GM19351 (cell line): Measurements from ENCODE around the gene ZBTB43.

Source experiments
- ATAC-seq: cut with Tn5 transposase; IDR thresholded peaks from one replicate; pipeline ENCODE4 v1.9.1; 2021; ENCODE audit warnings: mild to moderate bottlenecking, moderate library complexity; ENCODE audit not compliant: unreplicated experiment

Gene ZBTB43

DNA sequence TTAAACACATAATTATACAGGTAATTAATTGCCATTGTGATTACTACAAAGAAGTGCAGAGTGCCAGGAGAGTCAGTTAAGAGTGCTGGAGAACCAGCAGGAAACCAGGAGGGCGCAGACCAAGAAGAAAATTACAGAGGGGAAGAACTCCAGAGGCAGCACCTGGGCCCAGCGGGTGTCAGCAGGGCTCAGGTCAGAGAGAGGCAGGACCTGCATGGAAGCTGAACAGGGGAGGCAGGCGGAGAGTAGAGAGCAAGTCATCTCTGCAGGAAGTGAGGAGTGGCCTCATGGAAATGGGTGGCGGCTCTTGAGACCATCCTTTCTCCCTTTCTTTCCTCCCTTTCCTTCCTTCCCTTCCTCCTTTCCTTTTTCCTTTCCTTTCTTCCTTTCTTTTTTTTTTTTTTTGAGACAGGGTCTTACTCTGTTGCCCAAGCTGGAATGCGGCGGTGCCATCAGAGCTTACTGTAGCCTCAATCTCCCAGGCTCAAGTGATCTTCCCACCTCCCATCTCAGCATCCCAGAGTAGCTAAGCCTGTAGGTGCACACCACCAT, 51.6 kb downstream of the ZBTB43 start:
- no peak for ATAC-seq

DNA sequence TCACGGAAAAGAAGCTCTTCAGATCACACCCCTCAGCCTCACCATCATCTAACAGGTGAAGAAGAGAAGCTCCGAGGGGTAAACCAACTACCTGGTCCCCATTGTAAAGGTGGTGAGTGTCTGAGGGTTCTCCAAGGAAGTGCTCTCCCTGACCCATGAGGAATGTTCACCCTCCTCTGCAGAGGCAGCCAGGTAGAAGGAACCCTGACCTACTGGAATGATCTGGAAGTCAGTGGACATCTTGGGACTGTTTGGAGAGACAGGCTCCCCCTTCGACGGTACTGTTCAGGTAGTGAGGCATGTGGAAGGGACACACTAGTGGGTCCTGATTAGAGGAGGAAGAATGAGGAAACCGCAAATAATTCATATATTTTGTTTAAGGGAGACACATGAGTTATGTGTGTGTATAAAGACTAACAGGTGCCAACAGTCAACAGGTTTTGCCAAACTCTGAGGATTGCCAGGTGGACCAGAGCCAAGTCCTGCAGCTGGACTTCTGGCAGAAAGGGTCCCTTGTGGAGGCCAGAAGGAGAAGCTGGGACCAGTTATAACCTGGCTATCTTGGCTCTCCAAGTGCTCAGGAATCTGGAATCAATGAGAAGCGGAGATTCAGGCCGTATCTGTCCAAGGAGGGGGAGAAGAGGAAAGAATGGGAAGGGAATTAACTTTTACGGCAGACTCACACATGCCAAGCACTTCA, 52.6 kb downstream of the ZBTB43 start:
- ATAC-seq: no peak

DNA sequence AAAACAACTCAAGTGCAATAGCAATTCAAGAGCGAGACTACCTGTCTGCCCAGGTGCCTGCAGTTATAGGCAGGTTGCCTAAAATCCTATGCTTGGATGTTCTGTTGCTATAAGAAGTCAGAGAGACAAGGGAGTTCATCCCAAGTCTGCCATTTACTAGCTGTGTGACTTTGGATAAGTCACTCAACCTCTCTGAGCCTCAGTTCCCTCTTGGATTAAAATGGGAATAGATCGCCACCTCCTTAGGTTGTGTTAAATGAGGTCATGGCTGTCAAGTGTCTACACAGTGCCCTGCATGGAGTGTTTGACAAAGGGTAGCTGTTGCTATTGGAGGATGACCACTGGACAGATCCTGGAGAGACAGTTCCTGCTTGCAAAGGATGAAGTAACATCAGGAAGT, 54.3 kb downstream of the ZBTB43 start:
- no peak for ATAC-seq

DNA sequence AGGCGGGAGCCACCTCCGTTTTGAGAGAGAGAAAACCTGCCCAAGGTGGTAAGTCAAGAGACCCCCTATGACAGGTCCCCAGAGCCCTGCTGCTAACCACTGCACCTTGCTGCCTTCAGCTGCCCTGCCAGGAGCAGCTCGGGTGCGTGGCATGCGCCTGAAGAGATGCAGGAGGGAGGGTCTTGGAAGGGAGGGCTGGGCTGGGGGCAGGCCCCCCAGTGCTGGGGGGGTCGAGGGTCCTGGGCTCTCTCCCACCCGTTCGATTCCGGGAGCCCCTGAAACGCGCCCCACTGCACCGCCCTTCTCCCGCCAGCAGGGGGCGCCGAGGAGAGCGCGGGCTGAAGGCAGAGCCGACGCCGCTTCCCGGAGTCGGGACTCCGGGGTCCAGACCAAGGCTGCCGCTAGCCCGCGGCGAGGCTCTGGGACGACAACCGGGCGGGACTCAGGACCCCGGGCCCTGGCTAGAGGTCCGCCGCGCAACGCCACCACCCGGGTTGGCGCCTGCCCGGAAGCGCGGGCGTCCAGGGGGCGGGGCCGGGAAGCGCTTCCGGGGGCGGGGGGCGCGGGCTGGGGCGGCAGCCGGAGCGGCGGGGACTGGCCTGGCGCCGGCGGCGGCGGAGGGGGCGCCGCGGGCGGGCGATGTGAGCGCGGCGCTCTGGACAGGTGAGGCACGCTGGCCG, 55.4 kb downstream of the ZBTB43 start, which contains the start of gene ZBTB34:
ZBTB34 (plus strand) TSS at position 563 of the 680 bp plus-strand sequence. CDS start 18,761 bp downstream, outside the sequence.
- peak; percentile 64 for ATAC-seq

- ATAC-seq: peak; percentile 27
These were observed 56.1 kb downstream of the ZBTB43 start for GRCh38 chr9:126860757-126861466.

GRCh38 chr9:126861707-126862103, 56.9 kb downstream of the ZBTB43 start:
- no peak for ATAC-seq

- no peak for ATAC-seq
These were observed 57.4 kb downstream of the ZBTB43 start for GRCh38 chr9:126862104-126862761.

- no peak for ATAC-seq
These were observed 59.9 kb downstream of the ZBTB43 start for GRCh38 chr9:126864771-126865170.

DNA sequence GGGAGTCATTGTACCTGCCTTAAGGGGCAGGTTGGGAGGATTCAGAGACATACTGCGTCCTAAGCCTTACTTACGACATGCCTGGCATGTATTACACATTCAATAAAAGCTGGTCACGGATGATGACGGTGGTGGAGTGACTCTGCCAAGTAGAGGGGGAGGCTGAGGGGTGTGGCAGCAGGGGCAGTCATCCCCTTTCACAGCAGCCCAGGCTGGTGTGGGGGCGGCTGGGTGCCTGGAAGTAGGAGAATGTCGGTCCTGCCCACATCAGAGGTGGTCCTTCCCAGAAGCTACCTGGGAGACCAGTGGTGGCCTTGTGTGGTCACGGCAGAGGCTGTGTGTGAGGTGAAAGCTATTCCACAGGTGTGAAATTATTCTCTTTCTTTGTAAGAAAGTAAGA, 64.5 kb downstream of the ZBTB43 start:
- no peak for ATAC-seq

DNA sequence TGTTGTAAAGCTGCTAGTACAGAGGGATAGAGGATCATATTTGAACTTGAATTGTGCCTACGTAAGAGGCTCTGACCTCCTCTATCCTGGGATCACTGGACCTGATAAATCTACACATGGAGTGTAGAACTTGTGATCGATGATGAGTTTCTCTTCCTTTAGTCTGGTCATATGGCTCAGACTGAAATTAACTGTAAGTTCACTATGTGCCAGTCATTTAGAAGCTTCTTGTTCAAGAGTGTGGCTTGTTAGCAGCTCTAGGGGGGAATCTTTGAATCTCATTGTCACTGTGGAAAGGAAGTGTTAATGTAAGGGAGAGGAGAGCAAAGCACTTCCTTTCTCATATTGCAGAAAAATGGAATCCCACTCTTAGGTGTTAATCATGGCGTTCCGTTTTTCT, 67.7 kb downstream of the ZBTB43 start:
- ATAC-seq: no peak

DNA sequence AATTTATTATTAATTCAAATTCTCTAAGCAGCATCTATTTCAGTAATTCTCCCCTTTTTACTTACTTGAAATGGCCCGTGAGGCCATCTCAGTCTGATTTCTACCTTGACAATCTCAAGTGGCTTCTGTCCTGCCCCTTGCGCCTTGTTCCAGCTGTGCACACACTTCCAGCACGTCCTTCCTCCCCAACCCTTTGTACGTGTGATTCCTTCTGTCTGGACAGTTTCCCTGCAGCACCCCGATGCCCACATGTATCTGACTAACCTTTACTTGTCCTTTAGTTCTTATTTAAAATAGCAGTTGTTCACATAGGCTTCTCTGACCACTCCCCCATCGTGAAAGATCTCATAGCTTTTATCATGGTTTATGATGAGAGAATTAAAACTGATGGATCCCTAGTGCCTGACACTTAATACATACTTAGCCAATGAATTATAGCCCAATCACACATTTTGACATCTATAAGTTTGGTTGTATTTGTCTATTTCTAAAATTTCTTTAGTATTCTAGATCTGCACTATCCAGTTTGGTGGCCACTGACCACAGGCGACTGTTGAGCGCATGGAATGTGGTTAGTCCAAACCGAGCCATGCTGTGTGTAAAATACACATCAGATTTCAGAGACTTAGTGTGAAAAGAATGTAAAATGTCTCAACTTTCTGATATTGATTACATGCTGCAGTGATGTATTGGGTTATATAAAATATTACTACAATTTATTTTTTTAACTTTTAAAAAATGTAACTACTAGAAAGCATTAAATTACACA, 69.9 kb downstream of the ZBTB43 start:
- ATAC-seq: no peak

DNA sequence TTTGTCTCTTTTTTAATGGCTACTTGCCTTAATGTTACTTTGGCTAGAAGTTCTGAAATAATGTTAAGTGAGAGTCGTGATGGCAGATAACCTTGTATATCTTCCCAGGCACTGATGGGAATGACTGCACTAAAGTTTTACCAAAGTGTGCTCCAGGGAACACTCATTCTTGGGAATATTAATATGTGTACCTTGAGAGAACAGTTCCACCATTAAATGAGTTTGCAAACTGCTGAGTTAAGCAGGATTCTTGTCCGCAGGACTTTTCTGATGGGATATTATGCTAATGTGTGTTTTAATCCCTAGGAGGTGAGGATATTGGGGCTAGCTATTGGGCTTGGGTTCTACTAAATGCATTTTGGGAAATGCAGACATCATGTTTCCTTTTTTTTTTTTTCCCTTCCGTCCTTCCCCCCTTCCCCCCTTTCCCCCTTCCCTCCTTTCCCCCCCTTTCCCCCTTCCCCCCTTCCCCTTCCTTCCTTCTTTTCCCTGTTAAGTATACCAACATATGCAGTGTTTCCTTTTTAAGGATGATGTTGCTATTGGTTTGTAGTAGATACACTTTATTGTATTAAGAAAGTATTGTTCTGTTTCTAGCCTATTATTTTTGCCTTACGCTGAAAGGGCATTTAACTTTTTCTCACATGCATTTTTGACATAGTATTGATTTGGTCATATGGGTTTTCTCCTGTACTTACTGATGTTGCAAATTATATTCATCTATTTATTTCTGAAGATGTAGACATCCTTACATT, 71.1 kb downstream of the ZBTB43 start:
- no peak for ATAC-seq

- no peak for ATAC-seq
These were observed 71.7 kb downstream of the ZBTB43 start for GRCh38 chr9:126876531-126876930.

DNA sequence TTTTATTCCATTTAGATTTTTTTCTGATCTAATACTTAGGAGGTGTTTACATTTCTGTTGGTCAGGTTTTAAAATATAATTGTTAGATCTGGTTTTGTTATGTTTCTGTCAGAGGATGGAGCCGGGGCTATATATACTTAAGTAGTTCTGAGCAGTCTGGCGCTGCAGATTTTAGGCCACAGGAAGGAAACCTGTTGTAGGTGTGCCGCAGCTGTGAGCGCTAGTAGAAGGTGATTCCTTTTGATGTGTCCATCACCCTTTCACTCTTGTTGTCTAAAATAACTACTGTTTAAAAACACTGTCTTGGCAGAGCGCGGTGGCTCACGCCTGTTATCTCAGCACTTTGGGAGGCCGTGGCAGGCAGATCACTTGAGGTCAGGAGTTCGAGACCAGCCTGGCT, 72.6 kb downstream of the ZBTB43 start:
- no peak for ATAC-seq

- ATAC-seq: no peak
These were observed 74.4 kb downstream of the ZBTB43 start for GRCh38 chr9:126879288-126879687.

DNA sequence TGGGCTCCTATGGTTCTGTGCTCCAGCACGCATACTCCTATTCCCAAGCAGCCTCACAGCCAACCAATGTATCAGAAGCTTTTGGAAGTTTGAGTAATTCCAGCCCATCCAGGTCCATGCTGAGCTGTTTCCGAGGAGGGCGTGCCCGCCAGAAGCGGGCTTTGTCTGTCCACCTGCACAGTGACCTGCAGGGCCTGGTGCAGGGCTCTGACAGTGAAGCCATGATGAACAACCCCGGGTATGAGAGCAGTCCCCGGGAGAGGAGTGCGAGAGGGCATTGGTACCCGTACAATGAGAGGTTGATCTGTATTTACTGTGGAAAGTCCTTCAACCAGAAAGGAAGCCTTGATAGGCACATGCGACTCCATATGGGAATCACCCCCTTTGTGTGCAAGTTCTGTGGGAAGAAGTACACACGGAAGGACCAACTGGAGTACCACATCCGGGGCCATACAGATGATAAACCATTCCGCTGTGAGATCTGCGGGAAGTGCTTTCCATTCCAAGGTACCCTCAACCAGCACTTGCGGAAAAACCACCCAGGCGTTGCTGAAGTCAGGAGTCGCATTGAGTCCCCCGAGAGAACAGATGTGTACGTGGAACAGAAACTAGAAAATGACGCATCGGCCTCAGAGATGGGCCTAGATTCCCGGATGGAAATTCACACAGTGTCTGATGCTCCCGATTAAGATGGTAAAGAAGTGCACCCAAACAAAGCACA, 75.5 kb downstream of the ZBTB43 start:
- ATAC-seq: no peak

DNA sequence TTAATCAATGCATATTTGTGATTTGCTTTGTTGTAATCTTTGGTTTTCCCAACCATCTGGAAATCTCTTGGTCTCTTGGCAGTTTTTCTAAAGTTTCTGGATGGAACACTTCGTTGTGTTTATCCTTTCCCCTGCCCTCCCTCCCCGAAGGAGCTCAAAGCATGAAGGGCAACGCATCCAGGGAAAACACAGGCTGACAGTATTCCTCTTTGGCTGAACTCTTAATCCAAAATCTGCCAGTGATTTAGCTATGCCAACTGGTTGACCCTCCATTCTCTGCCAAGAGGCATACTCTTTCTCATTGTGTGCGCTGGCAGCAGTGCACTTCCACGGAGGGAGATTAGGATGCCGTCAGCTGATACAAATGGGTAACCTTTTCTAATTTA, 76.1 kb downstream of the ZBTB43 start:
- ATAC-seq: no peak

DNA sequence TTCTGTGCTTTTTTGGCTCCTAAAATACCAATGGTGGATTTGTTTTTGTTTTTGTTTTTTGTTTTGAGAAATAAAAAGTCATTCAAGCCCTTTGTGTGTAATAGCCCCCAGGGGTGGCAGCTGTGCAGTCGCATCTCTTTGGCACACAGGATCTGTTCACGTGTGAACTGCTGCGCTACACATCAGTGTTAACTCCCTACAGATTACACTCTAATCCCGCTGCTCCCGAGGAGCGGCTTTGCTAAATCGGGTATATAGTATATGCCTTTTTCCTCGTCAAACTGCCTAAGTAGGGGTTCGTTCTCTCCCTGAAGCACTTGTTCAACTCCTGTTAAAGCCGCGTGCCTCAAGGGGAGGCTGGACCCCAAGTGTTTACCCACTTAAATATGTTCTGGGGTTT, 77.9 kb downstream of the ZBTB43 start:
- no peak for ATAC-seq

GRCh38 chr9:126883636-126884035, 78.8 kb downstream of the ZBTB43 start:
- no peak for ATAC-seq
